Calu3 (cell line): ENCODE measurements around the gene PCYT2. TPM values are rescaled to one million over a fixed set of nuclear protein-coding genes. Genes with fewer than 3 reads are reported as not detected.

Experiments
- BruUV-seq: library from RNA; stranded (reverse); fragments of 400-500 nt; replicated peaks from 2 replicates; lab custom pipeline; 2021; lab: Mats Ljungman, UMichigan
- CTCF ChIA-PET: fragments of 300-600 bp; sonication (Branson Sonifier 250); formaldehyde crosslinking; loops from one replicate; lab custom pipeline; 2022; ENCODE audit warnings: antibody characterized with exemption; lab: Charles Lee
- DNase-seq: peaks from one replicate; pipeline ENCODE4 v3.0.0; 2022
- H3K27ac Mint-ChIP-seq: one replicate; pipeline ENCODE4 v1.8.0; 2022; ENCODE audit warnings: mixed read lengths; ENCODE audit not compliant: unreplicated experiment
- H3K27me3 Mint-ChIP-seq: one replicate; pipeline ENCODE4 v1.8.0; 2022; ENCODE audit warnings: mixed read lengths; ENCODE audit not compliant: unreplicated experiment
- H3K36me3 Mint-ChIP-seq: one replicate; pipeline ENCODE4 v1.8.0; 2022; ENCODE audit warnings: mild to moderate bottlenecking, moderate library complexity, mixed read lengths; ENCODE audit not compliant: insufficient read depth, unreplicated experiment
- H3K4me1 Mint-ChIP-seq: one replicate; pipeline ENCODE4 v1.8.0; 2022; ENCODE audit warnings: mild to moderate bottlenecking, low read depth, mixed read lengths; ENCODE audit not compliant: unreplicated experiment
- H3K4me3 Mint-ChIP-seq: one replicate; pipeline ENCODE4 v1.8.0; 2022; ENCODE audit warnings: mild to moderate bottlenecking, low read depth, moderate library complexity, mixed read lengths; ENCODE audit not compliant: unreplicated experiment
- H3K9me3 Mint-ChIP-seq: one replicate; pipeline ENCODE4 v1.8.0; 2022; ENCODE audit warnings: low read depth, mixed read lengths; ENCODE audit not compliant: unreplicated experiment
- CTCF ChIP-seq: fragments of 200-600 bp; IDR thresholded peaks from one replicate; pipeline ENCODE4 v1.8.0; 2022; ENCODE audit warnings: antibody characterized with exemption; ENCODE audit not compliant: unreplicated experiment
- intact Hi-C: fragments of 100-400 bp; cut with micrococcal nuclease; formaldehyde crosslinking; loops from one replicate; pipeline ENCODE4 v1.10.0; 2022; ENCODE audit not compliant: unreplicated experiment
- total RNA-seq: library from RNA; stranded (reverse); gene quantifications from 2 replicates; pipeline ENCODE4 v1.2.3, GENCODE V29; 2022

The PCYT2 gene
- total RNA-seq, 1 experiment from 2014 or later, result 58.4 TPM

DNA sequence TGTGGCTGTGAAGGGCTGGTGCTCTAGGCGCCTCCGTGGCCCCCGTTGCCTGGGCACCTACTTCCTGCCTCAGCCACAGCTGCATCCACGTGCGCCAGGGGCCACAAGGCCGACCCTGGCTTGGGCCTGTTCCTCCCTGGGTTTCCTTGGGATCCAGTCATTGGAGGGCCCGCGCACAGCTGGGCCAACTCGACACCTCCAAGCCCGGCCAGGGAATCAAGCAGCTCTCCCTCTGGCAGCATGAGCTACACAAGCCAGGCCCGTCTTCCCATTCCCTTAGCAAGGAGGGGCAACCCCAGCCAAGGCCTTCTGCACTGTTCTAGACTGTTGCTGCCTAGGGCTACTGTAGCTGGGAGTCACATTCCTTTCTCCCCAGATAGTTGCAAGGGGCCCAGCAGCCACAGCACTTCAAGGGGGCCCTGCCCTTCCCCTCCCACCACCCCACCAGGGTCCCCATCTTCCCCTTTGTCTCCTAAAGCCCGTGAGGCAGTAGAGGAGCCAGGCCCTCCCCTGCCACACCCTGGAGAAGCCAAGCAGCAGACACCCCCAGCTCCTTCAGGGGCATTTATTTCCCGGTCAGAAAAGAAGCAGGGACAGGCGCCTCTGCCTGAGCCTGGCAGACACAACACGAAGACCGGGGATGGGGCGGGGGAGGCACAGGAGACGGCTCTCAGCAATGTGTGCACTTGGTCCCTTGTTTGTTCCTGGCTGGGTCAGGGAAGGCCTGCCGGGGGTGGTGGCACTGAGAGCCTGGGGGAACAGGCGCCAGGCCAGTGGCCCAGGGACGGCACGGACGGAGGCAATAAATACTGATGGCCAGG, 43.8 kb downstream of the PCYT2 start:
- Mint-ChIP-seq H3K9me3 (no peaks in the 10 kb centered on the region), H3K4me3 (peak overlapping the region; percentile 52), H3K4me1 (peaks cover 25% of the 10 kb centered on the region), H3K27me3 (no peaks in the 10 kb centered on the region), H3K27ac (peak overlapping the region; percentile 90), H3K36me3 (peaks cover 94% of the 10 kb centered on the region)
- no TSS peak for BruUV-seq
- TF ChIP-seq CTCF, result no peak
- peak; percentile 61 for DNase-seq
- intact Hi-C loops, result no loop called here
- CTCF ChIA-PET, result interaction anchor here (0.5 kb wide), 1 partner anchor 925 kb away, joined by 3 read pairs; no protein-coding TSS in a partner anchor

- intact Hi-C loops, result no loop called here
- no TSS peak for BruUV-seq
- peak overlapping the region; percentile 50 for H3K4me3 Mint-ChIP-seq
- H3K27me3 Mint-ChIP-seq, result no peaks in the 10 kb centered on the region
- H3K4me1 Mint-ChIP-seq, result peaks cover 25% of the 10 kb centered on the region
- no peak for DNase-seq
- no peaks in the 10 kb centered on the region for H3K9me3 Mint-ChIP-seq
- CTCF ChIA-PET, result interaction anchor here (0.6 kb wide), 1 partner anchor 61 kb away, joined by 5 read pairs; the partner anchor contains the start of gene MAFG
- no peak for TF ChIP-seq CTCF
- peak overlapping the region; percentile 90 for H3K27ac Mint-ChIP-seq
- H3K36me3 Mint-ChIP-seq, result peaks cover 93% of the 10 kb centered on the region
Measured at GRCh38 chr17:81866440-81867169, 44.6 kb downstream of the PCYT2 start.

- H3K9me3 Mint-ChIP-seq, result no peaks in the 10 kb centered on the region
- TF ChIP-seq CTCF, result no peak
- no peaks in the 10 kb centered on the region for H3K27me3 Mint-ChIP-seq
- intact Hi-C loops, result no loop called here
- DNase-seq, result peak; percentile 89
- peak overlapping the region; percentile 50 for H3K4me3 Mint-ChIP-seq
- CTCF ChIA-PET, result interaction anchor here (1.1 kb wide), 1 partner anchor 157 kb away, joined by 3 read pairs; the partner anchor contains the start of genes CENPX and LRRC45
- H3K36me3 Mint-ChIP-seq, result peaks cover 93% of the 10 kb centered on the region
- peaks cover 25% of the 10 kb centered on the region for H3K4me1 Mint-ChIP-seq
- no TSS peak for BruUV-seq
- peak overlapping the region; percentile 89 for H3K27ac Mint-ChIP-seq
Measured at GRCh38 chr17:81865733-81866439, 45.3 kb downstream of the PCYT2 start.

DNA sequence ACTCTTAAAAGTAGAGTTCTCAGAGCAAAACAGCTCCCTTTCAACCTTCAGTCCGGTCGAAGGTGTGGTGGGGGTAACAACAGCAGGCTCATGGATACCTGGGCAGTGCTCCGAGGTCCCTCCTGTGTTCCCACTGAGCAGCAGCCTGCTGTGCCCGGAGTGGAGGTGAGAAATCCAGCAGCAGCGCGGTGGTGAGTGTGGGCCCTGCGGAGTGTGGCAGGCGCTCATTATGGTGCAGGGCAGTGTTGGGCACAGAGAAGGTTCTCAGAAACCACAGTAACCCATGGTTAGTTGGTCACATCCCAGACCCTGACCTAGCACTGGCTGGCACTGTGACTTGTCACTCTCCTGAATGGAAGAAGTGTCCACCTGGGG, 45.9 kb downstream of the PCYT2 start:
- peak overlapping the region; percentile 89 for H3K27ac Mint-ChIP-seq
- no peak for TF ChIP-seq CTCF
- H3K4me3 Mint-ChIP-seq, result peak overlapping the region; percentile 50
- no peak for DNase-seq
- peaks cover 95% of the 10 kb centered on the region for H3K36me3 Mint-ChIP-seq
- H3K27me3 Mint-ChIP-seq, result no peaks in the 10 kb centered on the region
- intact Hi-C loops, result no loop called here
- no peaks in the 10 kb centered on the region for H3K9me3 Mint-ChIP-seq
- no TSS peak for BruUV-seq
- CTCF ChIA-PET, result interaction anchor here (1.1 kb wide), 1 partner anchor 158 kb away, joined by 3 read pairs; the partner anchor contains the start of genes CENPX and LRRC45
- H3K4me1 Mint-ChIP-seq, result peaks cover 25% of the 10 kb centered on the region
